Neutrophil (primary cell): ENCODE results near the gene SLC30A1.

Experiments used
- H3K27ac ChIP-seq: fragments of 200-600 bp; sonication (generic); 2 replicates; pipeline ENCODE4 v1.5.1; 2016; ENCODE audit warnings: mild to moderate bottlenecking, moderate library complexity
- H3K27me3 ChIP-seq: fragments of 200-600 bp; sonication (generic); 2 replicates; pipeline ENCODE4 v1.6.0; 2016; ENCODE audit warnings: mild to moderate bottlenecking
- H3K36me3 ChIP-seq: fragments of 200-600 bp; sonication (generic); 2 replicates; pipeline ENCODE4 v1.5.1; 2017
- H3K4me1 ChIP-seq, 2 experiments: fragments of 200-600 bp in 1 of 2; sonication (generic) in 1 of 2; 1 replicate in 1 of 2; 2 replicates in 1 of 2; pipeline versions ENCODE4 v1.5.1 to v1.6.1; 2013 to 2016; ENCODE audit warnings: low read depth in 1 of 2, low read length in 1 of 2, mild to moderate bottlenecking in 1 of 2, moderate library complexity in 1 of 2; ENCODE audit not compliant: control insufficient read depth in 1 of 2, insufficient read depth in 1 of 2
- H3K4me3 ChIP-seq, 2 experiments: fragments of 200-600 bp in 1 of 2; sonication (generic) in 1 of 2; 1 replicate in 1 of 2; 2 replicates in 1 of 2; pipeline ENCODE4 v1.5.1; 2013 to 2016; ENCODE audit warnings: low read depth in 1 of 2, low read length in 1 of 2, mild to moderate bottlenecking in 1 of 2, moderate library complexity in 1 of 2
- H3K9me3 ChIP-seq: fragments of 200-600 bp; sonication (generic); 2 replicates; pipeline ENCODE4 v1.5.1; 2016
- TF ChIP-seq, protein P1 (sequence below): fragments of 200-600 bp; sonication (generic); IDR thresholded peaks from 2 replicates; pipeline ENCODE4 v1.5.1; 2016; ENCODE audit warnings: antibody characterized with exemption

SLC30A1 gene

DNA sequence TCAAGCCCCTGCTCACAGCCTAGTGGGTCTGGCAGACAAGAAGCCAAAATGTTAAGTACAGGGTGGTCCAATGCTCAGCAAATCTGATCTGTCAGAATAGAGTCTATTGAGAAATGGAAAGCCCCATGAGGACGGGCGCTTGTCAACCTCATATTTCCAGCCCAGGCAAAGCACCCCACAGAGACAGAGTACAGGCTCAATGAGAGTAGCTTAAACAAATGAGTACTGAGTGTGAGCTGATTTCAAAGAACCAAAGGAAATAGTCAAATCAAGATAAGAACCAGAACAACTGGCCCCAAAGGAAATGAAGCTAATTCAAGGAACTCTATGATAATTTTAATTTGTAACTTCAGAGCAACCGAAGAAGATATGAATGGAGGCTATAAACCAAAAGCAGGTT lies 44.6 kb upstream of the SLC30A1 start:
- Histone ChIP-seq H3K4me1 (no peaks in the 10 kb centered on the region), H3K9me3 (no peaks in the 10 kb centered on the region), H3K27me3 (peaks cover 4% of the 10 kb centered on the region), H3K27ac (no peak overlapping the region), H3K36me3 (no peaks in the 10 kb centered on the region), H3K4me3 (no peak overlapping the region)
- TF ChIP-seq, protein P1, sequence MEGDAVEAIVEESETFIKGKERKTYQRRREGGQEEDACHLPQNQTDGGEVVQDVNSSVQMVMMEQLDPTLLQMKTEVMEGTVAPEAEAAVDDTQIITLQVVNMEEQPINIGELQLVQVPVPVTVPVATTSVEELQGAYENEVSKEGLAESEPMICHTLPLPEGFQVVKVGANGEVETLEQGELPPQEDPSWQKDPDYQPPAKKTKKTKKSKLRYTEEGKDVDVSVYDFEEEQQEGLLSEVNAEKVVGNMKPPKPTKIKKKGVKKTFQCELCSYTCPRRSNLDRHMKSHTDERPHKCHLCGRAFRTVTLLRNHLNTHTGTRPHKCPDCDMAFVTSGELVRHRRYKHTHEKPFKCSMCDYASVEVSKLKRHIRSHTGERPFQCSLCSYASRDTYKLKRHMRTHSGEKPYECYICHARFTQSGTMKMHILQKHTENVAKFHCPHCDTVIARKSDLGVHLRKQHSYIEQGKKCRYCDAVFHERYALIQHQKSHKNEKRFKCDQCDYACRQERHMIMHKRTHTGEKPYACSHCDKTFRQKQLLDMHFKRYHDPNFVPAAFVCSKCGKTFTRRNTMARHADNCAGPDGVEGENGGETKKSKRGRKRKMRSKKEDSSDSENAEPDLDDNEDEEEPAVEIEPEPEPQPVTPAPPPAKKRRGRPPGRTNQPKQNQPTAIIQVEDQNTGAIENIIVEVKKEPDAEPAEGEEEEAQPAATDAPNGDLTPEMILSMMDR = no peak

DNA sequence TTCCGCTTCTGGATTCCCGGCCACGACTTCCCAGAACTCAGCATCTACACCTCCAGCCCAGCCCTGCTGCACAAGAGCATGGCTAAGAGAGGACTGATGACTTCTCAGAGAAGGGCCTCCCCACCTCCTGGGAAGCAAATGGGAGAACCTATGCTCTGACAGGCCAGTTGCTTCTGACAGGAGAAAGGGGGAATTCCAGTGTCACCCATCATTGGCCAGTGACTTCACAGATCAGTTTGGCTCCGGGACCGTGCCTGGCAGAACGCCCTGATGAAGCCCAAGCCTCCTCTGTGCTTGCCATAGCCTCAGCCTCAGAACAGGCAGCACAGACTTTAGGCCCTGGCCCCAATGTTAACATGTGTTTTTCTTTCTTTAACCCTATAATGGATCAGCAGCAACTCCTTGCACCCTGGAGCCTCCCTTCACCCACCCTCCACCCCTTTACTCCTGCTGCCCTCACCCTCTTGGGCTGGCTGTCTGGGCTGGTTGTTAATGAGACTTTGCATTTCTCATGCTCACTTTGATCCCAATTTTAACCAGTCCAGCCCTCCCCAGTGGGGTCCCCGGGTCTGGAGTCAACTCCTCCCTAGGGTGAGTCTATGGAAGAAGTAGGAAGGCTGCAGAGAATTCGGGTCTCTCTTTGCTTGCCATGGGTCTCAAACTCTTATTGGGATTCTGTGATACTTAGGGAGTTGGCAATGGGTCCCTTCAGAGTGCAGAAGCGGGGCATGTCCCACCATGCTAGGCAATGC lies 42.7 kb upstream of the SLC30A1 start:
- Histone ChIP-seq H3K27ac (no peak overlapping the region), H3K36me3 (no peaks in the 10 kb centered on the region), H3K27me3 (no peaks in the 10 kb centered on the region), H3K4me3 (no peak overlapping the region), H3K9me3 (no peaks in the 10 kb centered on the region), H3K4me1 (no peaks in the 10 kb centered on the region)
- TF ChIP-seq, protein P1 = no peak

DNA sequence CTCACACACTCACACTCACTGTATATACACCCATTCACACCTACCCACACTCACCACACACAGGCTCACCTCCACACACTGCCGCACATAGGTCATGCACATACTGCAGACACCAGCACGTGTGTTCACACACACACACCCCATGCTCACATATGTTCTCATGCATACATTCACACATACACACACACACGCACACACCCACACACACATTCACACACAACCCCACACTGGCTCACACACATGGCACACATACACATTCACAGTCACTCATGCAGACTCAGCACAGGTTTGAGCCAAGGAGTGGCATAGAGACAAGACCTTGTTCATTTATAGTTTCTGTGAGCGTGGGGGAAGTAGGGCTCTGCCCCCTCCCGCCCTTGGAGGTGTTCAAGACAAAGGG lies 41.1 kb upstream of the SLC30A1 start:
- no peaks in the 10 kb centered on the region for H3K36me3 ChIP-seq
- H3K27ac ChIP-seq = no peak overlapping the region
- no peaks in the 10 kb centered on the region for H3K27me3 ChIP-seq
- H3K4me3 ChIP-seq = no peak overlapping the region
- TF ChIP-seq, protein P1 = no peak
- no peaks in the 10 kb centered on the region for H3K4me1 ChIP-seq
- H3K9me3 ChIP-seq = no peaks in the 10 kb centered on the region

DNA sequence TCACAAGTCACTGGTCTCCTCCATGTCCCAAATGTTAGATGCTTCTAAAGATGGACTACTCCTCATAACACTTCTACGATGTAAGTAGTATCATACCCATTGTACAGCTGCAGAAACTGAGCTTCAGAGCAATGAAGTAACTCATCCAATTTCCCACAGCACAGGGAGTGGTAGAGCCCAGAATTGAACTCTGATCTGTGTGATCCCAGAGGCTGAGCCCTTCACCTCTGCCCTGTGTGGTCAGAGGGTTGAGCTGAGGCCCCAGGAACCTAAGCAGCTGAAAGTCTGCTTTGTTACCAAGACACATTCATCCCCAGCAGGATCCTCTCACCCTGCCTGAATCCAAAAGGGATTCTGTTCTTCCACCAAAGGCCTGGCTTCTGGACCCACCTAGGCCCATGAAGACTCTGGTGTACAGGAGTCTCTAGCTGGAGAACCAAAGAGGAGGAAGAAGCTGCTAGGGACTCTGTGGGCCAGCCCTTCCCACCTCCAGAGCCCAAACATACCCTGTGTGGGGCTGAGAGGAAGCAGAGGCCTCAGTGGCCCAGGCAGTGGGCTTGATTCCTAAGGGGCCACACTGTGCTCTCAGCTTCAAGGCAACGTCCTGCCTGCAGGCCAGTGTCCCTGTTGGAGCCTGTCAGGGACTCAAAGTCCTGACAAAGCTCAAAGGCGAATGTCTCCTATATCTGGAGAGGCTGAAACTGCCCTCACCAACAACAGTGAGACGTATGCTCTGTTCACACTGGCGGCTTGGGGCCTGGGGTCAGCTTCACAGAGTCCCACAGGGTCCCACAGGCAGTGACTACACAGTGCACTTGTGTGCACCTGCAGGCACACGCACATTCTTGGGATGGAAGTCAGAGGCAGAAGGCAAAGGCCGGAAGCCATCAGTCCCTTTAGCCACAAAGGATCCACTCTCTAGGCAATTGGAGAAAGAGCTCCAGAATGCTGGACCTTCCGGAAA lies 40.4 kb upstream of the SLC30A1 start:
- Histone ChIP-seq H3K36me3 (no peaks in the 10 kb centered on the region), H3K27ac (no peak overlapping the region), H3K4me1 (peaks cover 0 to 3% of the 10 kb centered on the region in 2 experiments), H3K9me3 (no peaks in the 10 kb centered on the region), H3K4me3 (no peak overlapping the region), H3K27me3 (no peaks in the 10 kb centered on the region)
- TF ChIP-seq, protein P1 = no peak

DNA sequence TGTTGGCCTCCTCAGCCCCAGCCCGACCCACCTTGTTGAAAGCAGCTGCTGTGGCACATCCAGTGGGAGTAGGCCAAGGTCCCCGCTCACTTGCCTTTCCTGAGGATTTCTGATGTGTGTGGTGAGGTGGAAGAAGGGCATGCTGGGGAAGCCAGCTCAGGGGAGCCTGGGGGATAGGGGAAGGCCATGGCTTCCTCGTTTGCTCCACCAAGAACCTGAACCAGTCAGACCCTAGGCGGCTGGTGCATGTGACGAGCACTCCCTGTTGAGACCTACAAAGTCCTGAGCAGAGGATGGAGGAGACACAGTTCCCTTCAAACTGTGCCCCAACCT lies 38.0 kb upstream of the SLC30A1 start:
- Histone ChIP-seq H3K9me3 (no peaks in the 10 kb centered on the region), H3K4me1 (peaks cover 19 to 22% of the 10 kb centered on the region in 2 experiments), H3K36me3 (no peaks in the 10 kb centered on the region), H3K27me3 (no peaks in the 10 kb centered on the region), H3K27ac (no peak overlapping the region), H3K4me3 (no peak overlapping the region)
- TF ChIP-seq, protein P1 = no peak
